NT2/D1 (cell line): ENCODE data around the gene TMEM129.

Experiments
- YY1 ChIP-seq: IDR thresholded peaks from 2 replicates; pipeline ENCODE4 v1.6.1; 2011; ENCODE audit not compliant: insufficient read length, insufficient read depth
- ZNF274 ChIP-seq: IDR thresholded peaks from 2 replicates; pipeline ENCODE4 v1.6.1; 2011; ENCODE audit warnings: mild to moderate bottlenecking, low read depth, low read length

DNA sequence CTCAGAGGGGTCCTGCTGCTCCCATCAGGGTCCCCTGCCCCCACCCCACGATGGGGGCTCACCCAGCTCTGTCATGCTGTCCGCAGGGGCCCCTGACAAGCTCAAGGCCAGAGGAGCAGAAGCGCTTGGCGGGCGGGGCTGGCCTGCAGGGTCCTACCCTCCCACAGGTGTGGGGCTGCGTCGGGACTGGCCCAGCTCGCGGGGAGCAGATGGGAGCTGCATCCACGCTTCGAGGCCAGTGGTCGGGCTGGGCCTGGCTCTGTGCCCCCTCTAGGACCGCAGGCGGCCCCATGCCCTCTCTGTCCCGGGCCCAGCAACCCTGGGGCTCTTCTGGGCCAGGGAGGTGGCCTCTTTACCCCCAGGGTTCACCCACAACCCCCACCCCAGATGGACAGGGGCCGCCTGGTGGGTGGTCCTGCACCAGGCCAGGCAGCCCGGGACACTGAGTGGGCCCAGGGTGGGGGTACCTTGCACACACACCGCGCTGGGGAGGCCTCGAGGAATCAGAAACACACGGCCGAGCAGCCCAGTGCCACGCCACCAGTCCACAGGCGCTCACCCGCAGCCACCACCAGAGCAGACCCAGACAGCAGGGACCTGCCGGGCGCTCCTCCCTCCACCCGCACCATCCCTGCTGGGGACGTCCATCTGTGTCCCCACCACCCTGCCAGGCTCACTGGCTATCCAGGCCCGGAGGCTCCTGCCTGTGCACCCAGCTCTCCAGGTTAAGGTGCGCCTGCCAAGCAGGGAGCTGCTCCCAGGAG is 30.2 kb upstream of the TMEM129 start:
- TF ChIP-seq YY1 (no peak), ZNF274 (no peak)
